D341Med (cell line): ENCODE measurements around the gene ASCC3.
A peak's percentile ranks its signal among the peaks of the same experiment; 100 is the strongest.
"Not testable (repeated sequence)": the region's sequence is repeated elsewhere in the genome, so short reads cannot be mapped to it uniquely, and the experiment has no call there.

ENCODE experiments used
- DNase-seq: peaks from one replicate; pipeline ENCODE4 v3.0.0; 2012; ENCODE audit warnings: low spot score

Gene ASCC3, protein sequence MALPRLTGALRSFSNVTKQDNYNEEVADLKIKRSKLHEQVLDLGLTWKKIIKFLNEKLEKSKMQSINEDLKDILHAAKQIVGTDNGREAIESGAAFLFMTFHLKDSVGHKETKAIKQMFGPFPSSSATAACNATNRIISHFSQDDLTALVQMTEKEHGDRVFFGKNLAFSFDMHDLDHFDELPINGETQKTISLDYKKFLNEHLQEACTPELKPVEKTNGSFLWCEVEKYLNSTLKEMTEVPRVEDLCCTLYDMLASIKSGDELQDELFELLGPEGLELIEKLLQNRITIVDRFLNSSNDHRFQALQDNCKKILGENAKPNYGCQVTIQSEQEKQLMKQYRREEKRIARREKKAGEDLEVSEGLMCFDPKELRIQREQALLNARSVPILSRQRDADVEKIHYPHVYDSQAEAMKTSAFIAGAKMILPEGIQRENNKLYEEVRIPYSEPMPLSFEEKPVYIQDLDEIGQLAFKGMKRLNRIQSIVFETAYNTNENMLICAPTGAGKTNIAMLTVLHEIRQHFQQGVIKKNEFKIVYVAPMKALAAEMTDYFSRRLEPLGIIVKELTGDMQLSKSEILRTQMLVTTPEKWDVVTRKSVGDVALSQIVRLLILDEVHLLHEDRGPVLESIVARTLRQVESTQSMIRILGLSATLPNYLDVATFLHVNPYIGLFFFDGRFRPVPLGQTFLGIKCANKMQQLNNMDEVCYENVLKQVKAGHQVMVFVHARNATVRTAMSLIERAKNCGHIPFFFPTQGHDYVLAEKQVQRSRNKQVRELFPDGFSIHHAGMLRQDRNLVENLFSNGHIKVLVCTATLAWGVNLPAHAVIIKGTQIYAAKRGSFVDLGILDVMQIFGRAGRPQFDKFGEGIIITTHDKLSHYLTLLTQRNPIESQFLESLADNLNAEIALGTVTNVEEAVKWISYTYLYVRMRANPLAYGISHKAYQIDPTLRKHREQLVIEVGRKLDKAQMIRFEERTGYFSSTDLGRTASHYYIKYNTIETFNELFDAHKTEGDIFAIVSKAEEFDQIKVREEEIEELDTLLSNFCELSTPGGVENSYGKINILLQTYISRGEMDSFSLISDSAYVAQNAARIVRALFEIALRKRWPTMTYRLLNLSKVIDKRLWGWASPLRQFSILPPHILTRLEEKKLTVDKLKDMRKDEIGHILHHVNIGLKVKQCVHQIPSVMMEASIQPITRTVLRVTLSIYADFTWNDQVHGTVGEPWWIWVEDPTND (N-terminal part only)

DNA sequence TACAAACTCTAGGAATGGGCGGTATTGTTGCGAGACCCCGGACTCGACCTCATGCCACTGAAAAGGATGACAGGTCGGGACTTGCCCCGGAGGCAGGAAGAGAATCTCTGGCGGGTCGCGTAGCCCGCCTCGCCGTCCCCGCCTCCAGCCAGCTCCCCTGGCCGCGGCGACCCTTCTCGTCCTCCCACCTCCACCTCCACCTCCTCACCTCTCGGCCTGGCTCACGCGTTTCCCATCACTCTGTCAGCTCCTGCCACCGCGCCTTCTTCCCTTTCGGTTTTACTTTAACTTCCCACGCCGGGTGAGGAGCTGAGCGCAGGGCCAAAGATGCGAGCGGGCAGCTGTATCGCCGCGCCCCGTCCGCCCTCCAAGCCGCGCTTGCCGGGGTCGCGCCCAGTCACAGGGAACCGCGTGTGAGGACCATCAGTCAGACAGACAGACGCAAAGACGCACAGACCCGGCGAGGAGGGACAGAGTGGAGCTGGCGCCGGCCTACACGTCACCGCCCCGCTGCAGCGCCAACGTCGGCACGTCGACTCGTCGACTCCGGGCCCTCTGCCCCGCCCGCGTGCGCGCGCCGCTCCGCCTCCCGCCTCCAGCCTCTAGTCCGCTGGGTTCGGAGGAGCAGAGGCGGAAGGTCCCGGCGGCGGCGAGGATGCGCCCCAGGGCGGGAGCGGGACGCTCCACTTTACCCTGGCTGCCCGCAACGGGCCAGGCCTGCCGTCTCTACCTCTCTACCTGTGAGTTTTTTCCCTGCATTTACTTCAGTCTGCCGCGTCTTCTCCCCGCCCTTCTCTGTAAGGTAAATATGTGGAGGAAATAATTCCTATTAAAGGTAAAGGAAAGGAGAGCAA lies at the start of gene ASCC3:
Gene ASCC3, minus strand, starts transcription at position 477 of the 854 bp plus-strand sequence. CDS start 13,332 bp downstream, outside the sequence.
- DNase-seq: peak; percentile 94

DNA sequence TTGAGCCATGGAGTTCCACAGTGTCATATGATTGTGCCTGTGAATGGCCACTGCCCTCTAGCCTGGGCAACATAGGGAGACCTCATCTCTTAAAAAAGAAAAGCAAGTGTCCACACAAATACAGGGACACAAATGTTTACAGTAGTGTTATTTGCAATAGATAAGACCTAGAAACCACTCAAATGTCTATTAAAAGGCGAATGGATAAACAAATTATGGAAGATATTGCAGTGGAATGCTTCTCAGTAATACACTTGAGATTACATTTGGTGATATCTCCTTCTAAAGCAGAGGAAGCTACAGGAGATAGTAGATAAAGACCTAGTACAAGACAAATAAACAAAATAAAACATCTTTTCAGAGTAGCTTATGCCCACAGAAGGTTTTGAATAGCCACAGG lies 44.6 kb upstream of the ASCC3 start:
- DNase-seq: no peak

DNA sequence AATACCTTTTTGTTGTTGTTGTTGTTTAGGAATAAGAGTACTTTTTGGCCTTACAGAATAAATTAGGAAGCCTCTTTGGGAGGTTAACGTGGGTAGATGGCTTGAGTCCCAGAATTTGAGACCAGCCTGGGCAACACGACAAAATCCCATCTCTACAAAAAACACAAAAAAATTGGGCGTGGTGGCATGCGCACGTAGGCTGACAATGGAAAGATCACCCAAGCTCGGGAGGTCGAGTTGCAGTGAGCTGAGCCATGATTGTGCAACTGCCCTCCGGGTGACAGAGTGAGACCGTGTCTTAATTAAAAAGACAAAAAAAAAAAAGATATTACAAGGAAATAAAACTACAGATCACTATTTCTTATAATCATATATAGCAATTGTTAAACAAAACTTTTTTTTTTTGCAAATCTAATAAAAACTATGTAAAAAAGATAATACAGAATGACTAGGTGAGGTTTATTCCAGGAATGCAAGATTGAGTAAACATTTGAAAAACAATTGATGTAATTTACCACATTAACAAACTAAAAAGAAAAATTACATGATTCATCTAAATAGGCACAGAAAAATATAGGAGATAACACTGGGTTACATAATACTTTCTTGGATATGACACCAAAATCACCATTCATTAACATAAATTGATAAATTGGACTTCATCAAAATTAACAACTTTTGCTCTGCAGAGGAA lies 43.6 kb upstream of the ASCC3 start:
- DNase-seq: no peak

DNA sequence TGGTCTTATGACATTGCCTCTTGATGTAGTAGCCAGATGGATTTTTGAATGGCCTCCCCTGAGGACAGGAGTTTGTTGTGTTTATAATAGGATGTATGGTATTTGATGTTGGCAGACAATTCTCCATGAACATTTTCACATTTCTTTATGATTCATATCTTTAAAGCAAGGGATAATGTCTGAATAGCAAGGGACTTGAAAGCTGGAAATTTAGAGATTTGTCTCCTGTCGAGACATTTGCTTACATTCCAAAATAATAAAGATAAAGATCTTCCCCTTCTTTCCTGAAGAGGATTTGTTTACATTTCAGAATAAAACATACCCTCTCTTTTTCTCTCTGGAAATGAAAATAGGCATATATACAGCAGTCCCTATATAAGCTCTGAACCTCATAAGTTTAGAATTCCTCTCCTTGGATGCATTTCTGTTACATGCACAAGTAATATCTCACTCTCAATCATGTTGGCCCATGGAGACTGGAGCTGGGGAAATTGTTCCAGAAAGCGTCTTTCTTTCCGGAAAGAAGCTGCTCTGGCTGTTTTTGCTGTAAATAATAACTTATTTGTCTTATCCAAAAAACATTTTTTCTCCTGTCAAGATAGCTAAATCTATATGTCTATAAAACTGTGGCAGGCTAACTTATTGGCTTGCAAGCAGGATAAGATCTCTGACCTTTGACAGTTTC lies 42.5 kb upstream of the ASCC3 start:
- no peak for DNase-seq

DNA sequence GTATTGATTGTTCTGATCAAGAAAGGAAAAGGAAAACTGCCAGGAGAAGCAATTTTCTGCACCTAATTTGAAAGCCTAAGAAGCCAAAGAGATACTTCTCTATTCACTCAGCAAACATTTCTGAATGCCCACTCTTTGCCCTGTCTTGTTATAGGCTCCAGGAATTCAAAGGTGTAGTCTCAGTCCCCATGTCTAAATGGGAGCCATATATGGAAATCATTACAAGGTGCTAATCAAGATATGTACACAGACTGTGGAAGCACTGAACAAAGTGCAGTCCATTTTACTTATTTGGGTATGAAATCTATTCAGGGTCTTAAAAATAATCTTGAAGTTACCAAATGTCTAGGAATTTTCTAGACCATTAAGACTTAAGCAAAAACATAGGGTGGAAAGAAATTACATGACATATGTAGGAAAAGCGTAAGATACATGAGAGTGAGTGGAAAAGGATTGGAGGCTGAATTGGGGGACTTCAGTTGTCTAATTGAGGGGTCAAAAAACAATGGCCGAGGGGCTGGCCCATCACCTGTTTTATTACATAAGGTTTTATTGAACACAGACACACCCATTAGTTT lies 39.0 kb upstream of the ASCC3 start:
- no peak for DNase-seq

DNA sequence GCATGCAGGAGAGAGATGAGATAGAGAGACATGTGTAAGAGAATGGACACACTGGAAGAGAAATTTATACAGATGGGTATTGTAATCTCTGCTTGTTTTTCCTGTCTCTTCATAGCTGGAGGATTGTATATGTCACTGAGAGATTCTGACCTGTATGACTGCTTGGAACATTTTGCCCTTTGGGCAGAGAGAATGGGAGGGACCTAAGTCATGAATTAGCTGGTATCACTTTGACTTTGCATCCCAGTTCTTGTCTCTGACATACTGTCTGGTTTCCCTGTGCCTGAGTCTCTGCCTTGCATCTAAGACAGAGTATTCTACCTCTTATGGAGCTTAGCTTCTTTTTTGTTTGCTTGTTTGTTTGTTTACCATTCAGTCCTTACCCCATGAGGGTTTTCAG lies 37.0 kb upstream of the ASCC3 start:
- DNase-seq: no peak

DNA sequence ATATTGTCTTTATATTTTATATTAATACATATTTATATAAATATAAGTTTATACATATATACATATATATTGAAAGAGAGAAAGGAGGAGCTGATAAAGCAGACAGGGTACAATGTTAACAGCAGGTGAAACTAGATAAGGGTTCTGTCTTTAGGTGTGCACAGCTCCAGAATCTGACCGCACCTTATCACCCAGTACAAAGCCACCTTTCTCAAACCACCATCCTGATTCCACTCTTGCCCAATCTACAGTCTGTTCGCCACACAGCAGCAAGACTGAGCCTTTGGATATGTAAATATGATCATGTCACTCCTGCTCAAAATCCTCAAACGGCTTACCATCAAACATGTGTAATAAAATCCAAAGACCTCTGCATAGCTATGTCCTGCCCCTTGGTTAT lies 34.7 kb upstream of the ASCC3 start:
- DNase-seq: no peak

DNA sequence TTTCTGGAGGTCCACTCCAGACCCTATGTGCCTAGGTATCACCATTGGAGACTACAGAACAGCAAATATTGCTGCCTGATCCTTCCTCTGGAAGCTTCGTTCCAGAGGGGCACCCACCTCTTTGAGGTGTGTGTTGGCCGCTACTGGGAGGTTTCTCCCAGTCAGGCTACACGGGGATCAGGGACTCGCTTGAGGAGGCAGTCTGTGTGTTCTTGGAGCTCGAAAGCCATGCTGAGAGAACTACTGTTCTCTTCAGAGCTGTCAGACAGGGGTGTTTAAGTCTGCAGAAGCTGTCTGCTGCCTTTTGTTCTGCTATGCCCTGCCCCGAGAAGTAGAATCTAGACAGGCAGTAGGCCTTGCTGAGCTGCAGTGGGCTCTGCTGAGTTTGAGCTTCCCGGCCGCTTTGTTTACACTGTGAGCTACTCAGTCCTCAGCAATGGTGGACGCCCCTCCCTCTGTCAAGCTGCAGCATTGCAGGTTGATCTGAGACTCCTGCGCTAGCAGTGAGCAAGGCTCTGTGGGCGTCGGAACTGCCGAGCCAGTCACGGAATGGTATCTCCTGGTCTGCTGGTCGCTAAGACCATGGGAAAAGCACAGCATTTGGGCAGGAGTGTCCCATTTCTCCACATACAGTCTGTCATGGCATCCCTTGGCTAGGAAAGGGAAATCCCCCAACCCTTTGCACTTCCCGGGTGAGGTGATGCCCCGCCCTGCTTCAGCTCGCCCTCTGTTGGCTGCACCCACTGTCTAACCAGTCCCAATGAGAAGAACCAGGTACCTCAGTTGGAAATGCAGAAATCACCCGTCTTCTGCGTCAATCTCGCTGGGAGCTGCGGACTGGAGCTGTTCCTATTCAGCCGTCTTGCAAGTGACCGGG lies 32.5 kb upstream of the ASCC3 start:
- DNase-seq: no peak

DNA sequence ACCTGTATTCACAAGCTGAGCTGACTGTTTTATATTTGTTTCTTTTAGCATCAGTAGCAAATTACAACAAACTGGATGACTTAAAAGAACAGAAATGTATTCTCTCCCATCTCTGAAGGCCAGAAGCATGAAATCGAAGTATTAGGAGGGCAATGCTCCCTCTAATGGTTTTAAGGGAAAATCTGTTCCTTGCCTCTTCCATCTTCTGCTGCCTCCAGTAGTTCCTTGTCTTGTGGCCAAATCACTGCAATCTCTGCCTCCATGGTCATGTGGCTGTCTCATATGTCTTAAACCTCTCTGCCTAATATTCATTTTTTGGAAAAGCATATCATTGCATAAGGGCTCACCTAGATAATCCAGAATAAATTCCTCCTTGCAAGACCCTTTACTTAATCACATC lies 25.2 kb upstream of the ASCC3 start:
- DNase-seq: no peak

DNA sequence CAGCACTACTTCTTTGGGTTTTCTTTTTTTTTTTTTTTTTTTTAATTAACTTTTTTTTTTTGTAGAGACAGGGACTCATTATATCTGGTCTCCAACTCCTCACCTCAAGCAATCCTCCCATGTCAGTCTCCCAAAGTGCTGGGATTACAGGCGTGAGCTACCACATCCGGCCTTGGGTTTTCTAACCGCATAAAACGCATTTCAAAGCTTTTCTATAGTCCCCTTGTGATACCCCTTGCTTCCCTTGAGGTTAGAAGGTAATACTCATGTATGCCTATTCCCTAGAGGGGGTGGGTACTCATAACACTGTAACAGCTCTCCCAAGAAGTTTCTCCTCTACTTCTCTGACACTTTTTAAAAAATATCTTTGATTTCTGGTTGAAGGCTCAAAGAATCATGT lies 23.9 kb upstream of the ASCC3 start:
- no peak for DNase-seq

DNA sequence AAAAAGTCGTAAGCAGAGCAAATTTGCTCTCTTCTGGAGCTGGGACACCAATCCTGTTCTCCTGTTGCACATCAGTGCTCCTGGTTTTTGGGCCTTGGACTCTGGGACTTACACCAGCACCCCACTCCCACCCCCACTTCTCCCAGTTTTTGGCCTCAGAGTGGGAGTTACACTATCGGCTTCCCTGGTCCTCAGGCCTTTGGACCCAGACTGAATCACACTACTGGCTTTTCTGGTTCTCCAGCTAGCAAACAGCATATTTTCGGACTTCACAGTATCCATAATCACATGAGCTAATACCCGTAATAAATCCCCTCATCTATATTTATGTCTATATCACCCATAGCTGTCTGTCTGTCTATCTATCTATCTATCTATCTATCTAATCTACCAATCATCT lies 23.2 kb upstream of the ASCC3 start:
- DNase-seq: no peak

DNA sequence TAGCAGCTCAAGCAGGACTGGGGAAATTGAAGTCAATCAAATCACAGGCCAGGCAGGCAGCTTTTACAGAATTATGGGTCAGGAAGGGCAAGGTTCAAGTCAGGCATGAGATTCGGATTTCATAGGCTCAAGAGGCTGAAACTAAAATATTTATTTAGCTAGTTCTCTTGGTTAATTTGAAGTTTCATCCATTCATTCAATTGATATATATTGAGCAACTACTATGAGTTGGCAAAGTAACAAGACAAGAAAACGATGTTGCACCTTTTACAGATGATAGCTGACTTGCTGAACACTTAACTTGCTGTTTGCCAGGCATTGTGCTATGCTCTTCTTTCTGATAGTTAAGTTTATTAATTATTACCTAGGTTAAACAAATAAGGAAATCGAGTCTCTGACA lies 20.5 kb upstream of the ASCC3 start:
- no peak for DNase-seq

DNA sequence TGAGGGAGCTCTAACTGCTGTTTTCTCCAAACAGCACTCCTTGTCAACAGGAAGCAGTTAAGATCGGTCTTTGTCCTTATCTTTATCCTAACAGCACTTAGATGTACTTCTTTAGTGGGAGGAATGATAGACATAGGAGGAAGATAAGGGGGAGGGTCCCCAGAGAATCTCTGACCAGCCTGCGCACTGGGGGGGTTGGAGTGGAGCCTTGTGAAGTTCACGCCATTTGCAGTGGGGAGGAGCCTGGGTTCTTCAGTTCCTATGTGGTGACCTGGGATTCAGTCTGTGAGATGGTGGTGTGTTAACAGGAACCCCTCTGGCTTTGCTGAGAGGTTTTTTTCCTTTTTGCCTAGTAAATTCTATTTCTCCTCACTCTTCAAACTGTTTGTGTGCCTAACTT lies 18.1 kb upstream of the ASCC3 start:
- no peak for DNase-seq

DNA sequence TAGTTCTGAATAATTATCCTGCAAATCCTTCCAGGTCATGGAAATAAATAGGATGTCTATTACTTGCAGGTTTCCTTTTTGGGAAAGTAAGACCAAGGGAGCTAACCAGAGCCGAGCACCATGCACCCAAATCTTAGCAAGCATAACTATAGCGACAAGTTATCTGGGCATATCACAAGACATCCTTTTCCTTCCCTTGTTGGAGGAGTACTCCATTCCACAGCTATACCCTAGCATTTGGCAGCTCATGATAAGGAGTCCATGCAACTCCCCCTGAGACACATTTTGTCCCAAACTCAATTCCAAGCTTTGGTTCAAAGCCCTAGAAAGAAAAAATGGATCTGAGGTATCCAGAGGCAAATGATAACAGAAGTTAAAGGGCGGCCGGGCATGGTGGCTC lies 16.5 kb upstream of the ASCC3 start:
- DNase-seq: no peak

DNA sequence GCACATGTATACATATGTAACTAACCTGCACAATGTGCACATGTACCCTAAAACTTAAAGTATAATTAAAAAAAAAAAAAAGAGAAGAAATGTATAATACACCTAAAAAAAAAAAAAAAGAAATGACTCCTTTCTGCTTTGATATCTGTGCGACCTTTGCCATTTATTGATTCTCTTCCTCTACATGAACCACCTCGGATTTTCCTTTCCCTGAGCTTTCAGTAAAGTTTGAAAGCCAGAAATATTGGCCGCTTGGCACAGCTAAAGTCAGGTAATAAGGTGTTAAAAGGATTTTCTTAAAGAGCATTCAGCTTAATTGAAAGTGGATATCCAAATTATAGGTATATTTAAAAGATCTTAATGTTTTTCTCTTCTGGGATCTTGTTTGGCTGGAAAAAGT lies 12.6 kb upstream of the ASCC3 start:
- no peak for DNase-seq

DNA sequence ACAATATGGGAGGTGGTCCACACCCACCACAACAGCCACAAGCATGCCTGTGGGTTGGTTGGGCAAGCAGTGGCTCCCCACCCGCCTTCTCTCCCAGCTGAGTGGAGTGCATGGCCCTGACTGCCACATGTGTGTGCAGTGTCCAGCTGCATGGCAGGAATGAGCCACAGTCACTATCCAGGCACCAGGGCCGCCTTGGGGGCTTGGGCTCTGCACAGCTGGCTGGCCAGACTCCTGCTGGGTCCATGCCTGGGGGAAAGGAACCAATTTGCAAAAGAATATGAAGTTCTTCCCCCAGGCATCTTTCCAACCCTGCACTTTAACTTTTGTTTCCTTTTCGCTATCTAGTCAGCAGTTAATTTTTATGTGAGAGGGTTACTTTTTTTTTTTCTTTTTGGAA lies 11.6 kb upstream of the ASCC3 start:
- DNase-seq: no peak

DNA sequence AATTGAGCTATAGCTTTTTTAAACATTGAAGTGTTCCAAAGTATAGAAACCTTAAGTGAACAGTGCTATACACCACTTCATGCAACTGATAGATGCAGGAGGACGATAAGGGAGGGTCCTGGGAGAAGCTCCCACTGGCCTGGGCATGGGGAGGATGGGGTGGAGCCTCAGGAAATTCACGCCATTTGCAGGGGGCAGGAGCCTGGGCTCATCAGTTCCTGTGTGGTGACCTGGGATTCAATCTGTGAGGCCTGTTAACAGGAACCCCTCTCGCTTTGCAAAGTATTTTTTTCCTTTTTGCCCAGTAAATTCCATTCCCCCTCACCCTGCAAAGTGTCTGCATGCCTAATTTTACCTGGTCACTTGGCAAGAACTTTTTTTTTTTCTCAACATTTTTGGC lies 11.0 kb upstream of the ASCC3 start:
- DNase-seq: no peak

DNA sequence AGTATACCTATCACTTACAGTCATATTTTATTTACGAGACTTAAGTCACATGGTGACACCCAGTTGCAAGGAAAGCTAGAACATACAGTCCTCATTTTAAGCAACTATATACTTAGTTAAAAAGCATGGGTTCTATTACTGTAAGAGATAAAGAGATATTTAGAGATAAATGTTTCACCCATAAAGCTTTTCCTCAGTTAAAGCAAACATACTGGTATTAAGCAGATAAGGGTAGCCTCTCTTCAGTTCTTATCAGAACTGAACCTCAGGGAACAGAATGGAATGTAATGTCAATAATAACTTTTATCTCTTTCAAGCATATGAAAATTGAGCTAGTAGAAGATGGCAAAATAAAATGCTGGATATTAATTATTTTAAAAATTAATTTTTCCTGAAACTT lies 9.9 kb upstream of the ASCC3 start:
- no peak for DNase-seq

DNA sequence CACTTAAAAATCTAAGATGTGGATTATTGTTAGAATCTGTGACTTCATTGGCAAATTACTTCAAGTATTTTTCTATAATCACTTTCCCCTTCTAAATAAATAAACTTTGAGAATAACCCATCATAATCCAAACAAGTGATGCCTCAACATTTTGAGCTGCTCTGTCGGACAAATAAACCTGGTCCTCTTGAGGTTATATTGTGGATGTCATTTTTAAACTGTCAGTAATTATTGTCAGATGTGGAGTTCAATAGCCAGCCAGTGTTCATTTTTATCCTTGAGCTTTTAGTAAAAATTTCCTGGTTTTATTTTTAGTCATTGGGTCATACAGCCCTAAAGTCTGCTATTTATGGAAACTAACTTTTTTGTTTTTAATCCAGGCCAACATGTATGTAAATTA lies 9.5 kb upstream of the ASCC3 start:
- DNase-seq: not testable (repeated sequence)
